Measurements from ENCODE around the gene MAGEF1. TPM values are rescaled to one million over a fixed set of nuclear protein-coding genes. Genes with fewer than 3 reads are reported as not detected.

MAGEF1 gene
- total and polyA plus RNA-seq, 2 of the 13 experiments (the other 11 are each of a cell fraction or from before 2014, with no cell fraction given) = 26.0 to 62.4 TPM

DNA sequence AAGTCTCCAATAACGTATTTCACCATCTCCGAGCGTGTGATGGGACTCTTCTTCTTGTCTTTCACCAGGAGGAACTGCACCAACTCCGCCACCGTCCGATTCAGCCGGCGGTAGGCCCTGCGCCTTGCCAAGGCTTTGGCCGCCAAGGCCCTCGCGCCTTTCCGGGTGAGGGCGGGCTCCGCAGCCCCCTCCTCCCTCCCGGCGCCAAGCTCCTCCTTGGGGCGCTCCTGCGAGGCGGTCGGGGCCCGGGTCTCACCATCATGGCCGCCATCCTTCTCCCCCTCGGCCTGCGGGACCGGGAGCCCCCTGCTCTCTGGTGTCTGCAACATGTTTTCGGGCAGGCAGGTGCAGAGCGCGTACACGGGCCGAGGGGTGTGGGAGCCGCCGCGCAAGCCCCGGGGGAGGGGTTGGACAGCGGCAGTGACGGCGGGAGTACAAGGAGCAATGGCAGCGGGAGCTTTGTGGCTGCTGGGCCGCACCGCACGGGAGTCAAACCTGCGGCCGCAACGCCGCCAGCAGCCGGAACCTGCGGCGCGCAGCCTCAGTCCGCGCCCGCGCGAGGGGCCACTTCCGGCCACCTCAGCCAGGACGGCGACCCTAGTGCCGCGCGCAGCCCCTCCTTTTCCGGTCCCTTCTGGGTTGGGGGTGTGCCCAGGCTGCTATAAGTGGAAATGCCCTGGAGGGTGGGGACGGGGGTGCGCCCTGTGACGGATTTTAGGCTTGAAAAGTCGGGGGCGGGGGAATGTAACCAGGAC, at the start of gene MAGEF1 (continued):
- TF ChIP-seq, protein P1, sequence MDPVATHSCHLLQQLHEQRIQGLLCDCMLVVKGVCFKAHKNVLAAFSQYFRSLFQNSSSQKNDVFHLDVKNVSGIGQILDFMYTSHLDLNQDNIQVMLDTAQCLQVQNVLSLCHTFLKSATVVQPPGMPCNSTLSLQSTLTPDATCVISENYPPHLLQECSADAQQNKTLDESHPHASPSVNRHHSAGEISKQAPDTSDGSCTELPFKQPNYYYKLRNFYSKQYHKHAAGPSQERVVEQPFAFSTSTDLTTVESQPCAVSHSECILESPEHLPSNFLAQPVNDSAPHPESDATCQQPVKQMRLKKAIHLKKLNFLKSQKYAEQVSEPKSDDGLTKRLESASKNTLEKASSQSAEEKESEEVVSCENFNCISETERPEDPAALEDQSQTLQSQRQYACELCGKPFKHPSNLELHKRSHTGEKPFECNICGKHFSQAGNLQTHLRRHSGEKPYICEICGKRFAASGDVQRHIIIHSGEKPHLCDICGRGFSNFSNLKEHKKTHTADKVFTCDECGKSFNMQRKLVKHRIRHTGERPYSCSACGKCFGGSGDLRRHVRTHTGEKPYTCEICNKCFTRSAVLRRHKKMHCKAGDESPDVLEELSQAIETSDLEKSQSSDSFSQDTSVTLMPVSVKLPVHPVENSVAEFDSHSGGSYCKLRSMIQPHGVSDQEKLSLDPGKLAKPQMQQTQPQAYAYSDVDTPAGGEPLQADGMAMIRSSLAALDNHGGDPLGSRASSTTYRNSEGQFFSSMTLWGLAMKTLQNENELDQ (CRISPR knock-in tag; IDR thresholded peaks at IDR 0.05; ENCODE audit: borderline replicate concordance) = no peak
- TF ChIP-seq TGIF2 (CRISPR knock-in tag; IDR thresholded peaks at IDR 0.05) (no peak), RORA (CRISPR knock-in tag; IDR thresholded peaks at IDR 0.05) (no peak), KLF16 (CRISPR knock-in tag; IDR thresholded peaks at IDR 0.05) (peak in 1 of 2 experiments; percentile 60; a peak in 2 of 4 replicates), ZNF652 (CRISPR knock-in tag; IDR thresholded peaks at IDR 0.05; ENCODE audit: borderline replicate concordance, low read depth) (no peak), MIXL1 (CRISPR knock-in tag; IDR thresholded peaks at IDR 0.05) (no peak), ARHGAP35 (CRISPR knock-in tag; IDR thresholded peaks at IDR 0.05; ENCODE audit: borderline replicate concordance) (peak; percentile 83; the same call in 1 of the 2 replicates), ZNF598 (CRISPR knock-in tag; IDR thresholded peaks at IDR 0.05; ENCODE audit: borderline replicate concordance) (no peak), RBAK (CRISPR knock-in tag; IDR thresholded peaks at IDR 0.05) (no peak), SOX13 (IDR thresholded peaks at IDR 0.05) (no peak), SOX13 (CRISPR knock-in tag; conservative IDR thresholded peaks at IDR 0.05 in 1 of 2, IDR thresholded peaks at IDR 0.05 in 1 of 2) (peak in 1 of 2 experiments; percentile 28; a peak in 1 of 4 replicates), TAF1 (CRISPR knock-in tag; IDR thresholded peaks at IDR 0.05) (peak; percentile 97)
- TF ChIP-seq, protein P2, sequence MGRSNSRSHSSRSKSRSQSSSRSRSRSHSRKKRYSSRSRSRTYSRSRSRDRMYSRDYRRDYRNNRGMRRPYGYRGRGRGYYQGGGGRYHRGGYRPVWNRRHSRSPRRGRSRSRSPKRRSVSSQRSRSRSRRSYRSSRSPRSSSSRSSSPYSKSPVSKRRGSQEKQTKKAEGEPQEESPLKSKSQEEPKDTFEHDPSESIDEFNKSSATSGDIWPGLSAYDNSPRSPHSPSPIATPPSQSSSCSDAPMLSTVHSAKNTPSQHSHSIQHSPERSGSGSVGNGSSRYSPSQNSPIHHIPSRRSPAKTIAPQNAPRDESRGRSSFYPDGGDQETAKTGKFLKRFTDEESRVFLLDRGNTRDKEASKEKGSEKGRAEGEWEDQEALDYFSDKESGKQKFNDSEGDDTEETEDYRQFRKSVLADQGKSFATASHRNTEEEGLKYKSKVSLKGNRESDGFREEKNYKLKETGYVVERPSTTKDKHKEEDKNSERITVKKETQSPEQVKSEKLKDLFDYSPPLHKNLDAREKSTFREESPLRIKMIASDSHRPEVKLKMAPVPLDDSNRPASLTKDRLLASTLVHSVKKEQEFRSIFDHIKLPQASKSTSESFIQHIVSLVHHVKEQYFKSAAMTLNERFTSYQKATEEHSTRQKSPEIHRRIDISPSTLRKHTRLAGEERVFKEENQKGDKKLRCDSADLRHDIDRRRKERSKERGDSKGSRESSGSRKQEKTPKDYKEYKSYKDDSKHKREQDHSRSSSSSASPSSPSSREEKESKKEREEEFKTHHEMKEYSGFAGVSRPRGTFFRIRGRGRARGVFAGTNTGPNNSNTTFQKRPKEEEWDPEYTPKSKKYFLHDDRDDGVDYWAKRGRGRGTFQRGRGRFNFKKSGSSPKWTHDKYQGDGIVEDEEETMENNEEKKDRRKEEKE (IDR thresholded peaks at IDR 0.05) = no peak
- TF ChIP-seq, protein P3, sequence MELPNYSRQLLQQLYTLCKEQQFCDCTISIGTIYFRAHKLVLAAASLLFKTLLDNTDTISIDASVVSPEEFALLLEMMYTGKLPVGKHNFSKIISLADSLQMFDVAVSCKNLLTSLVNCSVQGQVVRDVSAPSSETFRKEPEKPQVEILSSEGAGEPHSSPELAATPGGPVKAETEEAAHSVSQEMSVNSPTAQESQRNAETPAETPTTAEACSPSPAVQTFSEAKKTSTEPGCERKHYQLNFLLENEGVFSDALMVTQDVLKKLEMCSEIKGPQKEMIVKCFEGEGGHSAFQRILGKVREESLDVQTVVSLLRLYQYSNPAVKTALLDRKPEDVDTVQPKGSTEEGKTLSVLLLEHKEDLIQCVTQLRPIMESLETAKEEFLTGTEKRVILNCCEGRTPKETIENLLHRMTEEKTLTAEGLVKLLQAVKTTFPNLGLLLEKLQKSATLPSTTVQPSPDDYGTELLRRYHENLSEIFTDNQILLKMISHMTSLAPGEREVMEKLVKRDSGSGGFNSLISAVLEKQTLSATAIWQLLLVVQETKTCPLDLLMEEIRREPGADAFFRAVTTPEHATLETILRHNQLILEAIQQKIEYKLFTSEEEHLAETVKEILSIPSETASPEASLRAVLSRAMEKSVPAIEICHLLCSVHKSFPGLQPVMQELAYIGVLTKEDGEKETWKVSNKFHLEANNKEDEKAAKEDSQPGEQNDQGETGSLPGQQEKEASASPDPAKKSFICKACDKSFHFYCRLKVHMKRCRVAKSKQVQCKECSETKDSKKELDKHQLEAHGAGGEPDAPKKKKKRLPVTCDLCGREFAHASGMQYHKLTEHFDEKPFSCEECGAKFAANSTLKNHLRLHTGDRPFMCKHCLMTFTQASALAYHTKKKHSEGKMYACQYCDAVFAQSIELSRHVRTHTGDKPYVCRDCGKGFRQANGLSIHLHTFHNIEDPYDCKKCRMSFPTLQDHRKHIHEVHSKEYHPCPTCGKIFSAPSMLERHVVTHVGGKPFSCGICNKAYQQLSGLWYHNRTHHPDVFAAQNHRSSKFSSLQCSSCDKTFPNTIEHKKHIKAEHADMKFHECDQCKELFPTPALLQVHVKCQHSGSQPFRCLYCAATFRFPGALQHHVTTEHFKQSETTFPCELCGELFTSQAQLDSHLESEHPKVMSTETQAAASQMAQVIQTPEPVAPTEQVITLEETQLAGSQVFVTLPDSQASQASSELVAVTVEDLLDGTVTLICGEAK (IDR thresholded peaks at IDR 0.05) = peak; percentile 53; the same call in 1 of the 2 replicates
- TF ChIP-seq, protein P3 (CRISPR knock-in tag; IDR thresholded peaks at IDR 0.05) = peak; percentile 82
